ENCODE measurements around the gene RPS21. TPM values are rescaled to one million over a fixed set of nuclear protein-coding genes. Genes with fewer than 3 reads are reported as not detected.

The RPS21 gene
- total and polyA plus RNA-seq, 2 of the 13 experiments (the other 11 are each of a cell fraction or from before 2014, with no cell fraction given) = 2,647 to 11,063 TPM

DNA sequence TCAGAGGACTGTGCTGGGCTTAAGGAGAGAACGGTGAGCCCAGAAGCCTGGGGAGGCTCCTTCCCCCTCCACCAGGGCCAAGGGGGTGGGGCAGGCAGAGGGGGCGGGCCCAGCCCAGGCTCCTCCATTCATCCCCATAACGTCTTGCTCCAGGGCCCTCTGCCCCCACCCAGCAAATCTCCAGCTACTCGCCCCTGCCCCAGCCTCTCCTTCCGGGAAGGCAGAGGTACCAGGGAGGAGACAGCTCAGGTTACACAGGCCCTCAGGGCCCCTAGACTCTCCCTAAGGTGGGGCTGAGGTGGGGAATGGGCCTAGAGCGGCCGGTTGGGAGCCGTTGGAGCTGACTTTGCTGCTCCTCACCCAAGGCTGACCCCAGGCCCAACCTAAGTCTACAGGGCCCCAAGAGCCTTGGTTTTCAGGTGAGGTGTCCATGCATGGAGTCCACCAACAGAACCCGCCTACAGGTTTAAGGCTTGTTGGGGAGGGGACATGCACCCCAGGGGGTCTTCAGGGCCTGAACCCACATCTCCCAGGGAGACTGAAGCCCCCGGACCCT is 21.0 kb upstream of the RPS21 start (continued):
- TF ChIP-seq, protein P1, sequence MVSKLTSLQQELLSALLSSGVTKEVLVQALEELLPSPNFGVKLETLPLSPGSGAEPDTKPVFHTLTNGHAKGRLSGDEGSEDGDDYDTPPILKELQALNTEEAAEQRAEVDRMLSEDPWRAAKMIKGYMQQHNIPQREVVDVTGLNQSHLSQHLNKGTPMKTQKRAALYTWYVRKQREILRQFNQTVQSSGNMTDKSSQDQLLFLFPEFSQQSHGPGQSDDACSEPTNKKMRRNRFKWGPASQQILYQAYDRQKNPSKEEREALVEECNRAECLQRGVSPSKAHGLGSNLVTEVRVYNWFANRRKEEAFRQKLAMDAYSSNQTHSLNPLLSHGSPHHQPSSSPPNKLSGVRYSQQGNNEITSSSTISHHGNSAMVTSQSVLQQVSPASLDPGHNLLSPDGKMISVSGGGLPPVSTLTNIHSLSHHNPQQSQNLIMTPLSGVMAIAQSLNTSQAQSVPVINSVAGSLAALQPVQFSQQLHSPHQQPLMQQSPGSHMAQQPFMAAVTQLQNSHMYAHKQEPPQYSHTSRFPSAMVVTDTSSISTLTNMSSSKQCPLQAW (CRISPR knock-in tag; IDR thresholded peaks at IDR 0.05) = peak; percentile 10; the same call in 1 of the 2 replicates
- TF ChIP-seq MAZ (IDR thresholded peaks at IDR 0.05; ENCODE audit: borderline replicate concordance, low read depth, low read length) (peak; percentile 17; the same call in 1 of the 2 replicates), MAZ (CRISPR knock-in tag; IDR thresholded peaks at IDR 0.05; ENCODE audit: low read depth) (no peak), NFKB2 (CRISPR knock-in tag; IDR thresholded peaks at IDR 0.05; ENCODE audit: borderline replicate concordance) (peak; percentile 18; the same call in 1 of the 2 replicates), IRF2 (CRISPR knock-in tag; IDR thresholded peaks at IDR 0.05) (0 out of 2 replicates have a peak, but pooled peaks have one; percentile 6), ZNF674 (CRISPR knock-in tag; IDR thresholded peaks at IDR 0.05; ENCODE audit: low read depth) (peak; percentile 36; the same call in 1 of the 2 replicates), ZNF557 (CRISPR knock-in tag; IDR thresholded peaks at IDR 0.05) (no peak), ZSCAN31 (CRISPR knock-in tag; IDR thresholded peaks at IDR 0.05; ENCODE audit: low read depth) (0 out of 2 replicates have a peak, but pooled peaks have one; percentile 29), NONO (IDR thresholded peaks at IDR 0.05) (no peak), NONO (CRISPR knock-in tag; conservative IDR thresholded peaks at IDR 0.05) (peak; percentile 13; the same call in 1 of the 2 replicates), ZNF329 (CRISPR knock-in tag; IDR thresholded peaks at IDR 0.05; ENCODE audit: low read depth) (0 out of 2 replicates have a peak, but pooled peaks have one; percentile 58), BRCA1 (CRISPR knock-in tag; IDR thresholded peaks at IDR 0.05) (no peak; the same call in 1 of the 2 replicates), ZNF337 (CRISPR knock-in tag; IDR thresholded peaks at IDR 0.05; ENCODE audit: borderline replicate concordance, low read depth) (no peak), ZNF772 (CRISPR knock-in tag; IDR thresholded peaks at IDR 0.05) (0 out of 2 replicates have a peak, but pooled peaks have one; percentile 45)
- TF ChIP-seq, protein P2, sequence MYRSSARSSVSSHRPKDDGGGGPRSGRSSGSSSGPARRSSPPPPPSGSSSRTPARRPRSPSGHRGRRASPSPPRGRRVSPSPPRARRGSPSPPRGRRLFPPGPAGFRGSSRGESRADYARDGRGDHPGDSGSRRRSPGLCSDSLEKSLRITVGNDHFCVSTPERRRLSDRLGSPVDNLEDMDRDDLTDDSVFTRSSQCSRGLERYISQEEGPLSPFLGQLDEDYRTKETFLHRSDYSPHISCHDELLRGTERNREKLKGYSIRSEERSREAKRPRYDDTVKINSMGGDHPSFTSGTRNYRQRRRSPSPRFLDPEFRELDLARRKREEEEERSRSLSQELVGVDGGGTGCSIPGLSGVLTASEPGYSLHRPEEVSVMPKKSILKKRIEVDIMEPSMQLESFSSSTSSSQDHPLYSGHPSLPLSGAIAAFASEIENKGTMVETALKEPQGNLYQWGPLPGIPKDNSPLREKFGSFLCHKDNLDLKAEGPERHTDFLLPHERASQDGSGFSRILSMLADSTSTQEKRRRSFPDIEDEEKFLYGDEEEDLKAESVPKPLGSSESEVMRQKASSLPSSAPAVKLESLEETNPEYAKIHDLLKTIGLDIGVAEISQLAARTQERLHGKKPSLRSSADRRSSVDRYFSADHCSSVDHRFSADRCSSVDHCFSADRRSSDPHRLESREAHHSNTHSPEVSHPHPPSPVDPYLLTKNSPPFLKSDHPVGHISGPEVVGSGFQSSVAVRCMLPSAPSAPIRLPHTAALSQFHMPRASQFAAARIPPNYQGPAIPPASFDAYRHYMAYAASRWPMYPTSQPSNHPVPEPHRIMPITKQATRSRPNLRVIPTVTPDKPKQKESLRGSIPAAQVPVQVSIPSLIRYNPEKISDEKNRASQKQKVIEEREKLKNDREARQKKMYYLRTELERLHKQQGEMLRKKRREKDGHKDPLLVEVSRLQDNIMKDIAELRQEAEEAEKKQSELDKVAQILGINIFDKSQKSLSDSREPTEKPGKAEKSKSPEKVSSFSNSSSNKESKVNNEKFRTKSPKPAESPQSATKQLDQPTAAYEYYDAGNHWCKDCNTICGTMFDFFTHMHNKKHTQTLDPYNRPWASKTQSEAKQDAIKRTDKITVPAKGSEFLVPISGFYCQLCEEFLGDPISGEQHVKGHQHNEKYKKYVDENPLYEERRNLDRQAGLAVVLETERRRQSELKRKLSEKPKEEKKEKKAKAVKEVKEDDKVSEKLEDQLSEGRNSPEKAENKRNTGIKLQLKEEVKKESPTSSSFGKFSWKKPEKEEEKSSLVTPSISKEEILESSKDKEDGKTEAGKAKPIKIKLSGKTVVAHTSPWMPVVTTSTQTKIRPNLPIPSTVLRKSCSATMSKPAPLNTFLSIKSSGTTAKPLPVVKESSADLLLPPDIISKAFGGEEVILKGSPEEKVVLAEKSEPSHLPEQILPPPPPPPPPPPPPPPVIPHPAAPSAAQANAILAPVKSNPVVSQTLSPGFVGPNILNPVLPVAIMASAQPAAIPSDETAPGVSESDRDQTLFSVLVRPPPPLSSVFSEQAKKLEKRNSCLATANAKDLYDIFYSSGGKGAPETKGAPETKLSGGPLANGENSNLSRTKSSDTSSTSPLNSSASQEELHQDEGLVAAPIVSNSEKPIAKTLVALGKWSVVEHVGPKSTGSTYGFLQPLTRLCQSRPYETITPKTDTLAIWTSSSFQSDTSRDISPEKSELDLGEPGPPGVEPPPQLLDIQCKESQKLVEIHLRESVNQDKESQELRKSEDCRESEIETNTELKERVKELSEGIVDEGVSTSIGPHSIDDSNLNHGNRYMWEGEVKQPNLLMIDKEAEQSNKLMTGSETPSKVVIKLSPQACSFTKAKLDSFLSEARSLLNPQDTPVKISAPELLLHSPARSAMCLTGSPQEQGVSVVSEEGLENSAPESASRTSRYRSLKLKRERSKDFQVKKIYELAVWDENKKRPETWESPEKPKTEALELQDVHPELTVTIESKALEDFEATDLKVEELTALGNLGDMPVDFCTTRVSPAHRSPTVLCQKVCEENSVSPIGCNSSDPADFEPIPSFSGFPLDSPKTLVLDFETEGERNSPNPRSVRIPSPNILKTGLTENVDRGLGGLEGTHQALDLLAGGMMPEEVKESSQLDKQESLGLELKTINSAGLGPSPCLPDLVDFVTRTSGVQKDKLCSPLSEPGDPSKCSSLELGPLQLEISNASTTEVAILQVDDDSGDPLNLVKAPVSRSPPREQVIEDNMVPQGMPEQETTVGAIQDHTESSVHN (CRISPR knock-in tag; IDR thresholded peaks at IDR 0.05) = 0 out of 2 replicates have a peak, but pooled peaks have one; percentile 26
- TF ChIP-seq, protein P3, sequence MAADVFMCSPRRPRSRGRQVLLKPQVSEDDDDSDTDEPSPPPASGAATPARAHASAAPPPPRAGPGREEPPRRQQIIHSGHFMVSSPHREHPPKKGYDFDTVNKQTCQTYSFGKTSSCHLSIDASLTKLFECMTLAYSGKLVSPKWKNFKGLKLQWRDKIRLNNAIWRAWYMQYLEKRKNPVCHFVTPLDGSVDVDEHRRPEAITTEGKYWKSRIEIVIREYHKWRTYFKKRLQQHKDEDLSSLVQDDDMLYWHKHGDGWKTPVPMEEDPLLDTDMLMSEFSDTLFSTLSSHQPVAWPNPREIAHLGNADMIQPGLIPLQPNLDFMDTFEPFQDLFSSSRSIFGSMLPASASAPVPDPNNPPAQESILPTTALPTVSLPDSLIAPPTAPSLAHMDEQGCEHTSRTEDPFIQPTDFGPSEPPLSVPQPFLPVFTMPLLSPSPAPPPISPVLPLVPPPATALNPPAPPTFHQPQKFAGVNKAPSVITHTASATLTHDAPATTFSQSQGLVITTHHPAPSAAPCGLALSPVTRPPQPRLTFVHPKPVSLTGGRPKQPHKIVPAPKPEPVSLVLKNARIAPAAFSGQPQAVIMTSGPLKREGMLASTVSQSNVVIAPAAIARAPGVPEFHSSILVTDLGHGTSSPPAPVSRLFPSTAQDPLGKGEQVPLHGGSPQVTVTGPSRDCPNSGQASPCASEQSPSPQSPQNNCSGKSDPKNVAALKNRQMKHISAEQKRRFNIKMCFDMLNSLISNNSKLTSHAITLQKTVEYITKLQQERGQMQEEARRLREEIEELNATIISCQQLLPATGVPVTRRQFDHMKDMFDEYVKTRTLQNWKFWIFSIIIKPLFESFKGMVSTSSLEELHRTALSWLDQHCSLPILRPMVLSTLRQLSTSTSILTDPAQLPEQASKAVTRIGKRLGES (CRISPR knock-in tag; IDR thresholded peaks at IDR 0.05; ENCODE audit: borderline replicate concordance) = no peak

All from HepG2 (cell line).